DND-41 (cell line): ENCODE measurements around the gene PROCR.

Experiments used
- CTCF ChIP-seq: IDR thresholded peaks from 2 replicates; pipeline ENCODE4 v1.5.1; 2012; ENCODE audit warnings: borderline replicate concordance, low read length, moderate library complexity, mild to moderate bottlenecking; ENCODE audit not compliant: poor library complexity, severe bottlenecking; ENCODE audit errors: extremely low read depth
- EZH2 ChIP-seq: IDR thresholded peaks from 3 replicates; pipeline ENCODE4 v1.6.1; 2012; ENCODE audit warnings: borderline replicate concordance, low read depth, mild to moderate bottlenecking, moderate library complexity, low read length, inconsistent platforms; ENCODE audit not compliant: severe bottlenecking

GRCh38 chr20:35125753-35126152, 46.1 kb upstream of the PROCR start:
- TF ChIP-seq CTCF: no peak
- no peak for TF ChIP-seq EZH2
